GM12892 (cell line): ENCODE measurements around the gene L3MBTL1.

Experiments used
- DNase-seq: peaks from one replicate; pipeline ENCODE4 v3.0.0; 2011; ENCODE audit not compliant: insufficient read length
- FAIRE-seq: peaks from 2 replicates; lab custom pipeline; 2011; peaks lifted over from hg19 to GRCh38; lab: Jason Lieb, UNC
- POLR2A ChIP-seq: IDR thresholded peaks from 2 replicates; pipeline ENCODE4 v1.6.1; 2011; ENCODE audit warnings: low read depth, low read length, control low read depth
- POLR2AphosphoS5 ChIP-seq: IDR thresholded peaks from 2 replicates; pipeline ENCODE4 v1.6.1; 2011; ENCODE audit warnings: low read depth, low read length, control low read depth
- TAF1 ChIP-seq: IDR thresholded peaks from 2 replicates; pipeline ENCODE4 v1.6.1; 2011; ENCODE audit warnings: low read depth, mild to moderate bottlenecking, control low read depth, low read length, borderline replicate concordance

Gene L3MBTL1

GRCh38 chr20:43511879-43512278 lies 4.4 kb downstream of the L3MBTL1 start:
- TF ChIP-seq POLR2A (no peak), TAF1 (no peak), POLR2AphosphoS5 (no peak)
- DNase-seq (no peak), FAIRE-seq (no peak)

GRCh38 chr20:43513372-43513930 lies 6.0 kb downstream of the L3MBTL1 start:
- DNase-seq (no peak), FAIRE-seq (no peak)
- TF ChIP-seq POLR2AphosphoS5, result no peak
- no peak for TF ChIP-seq TAF1
- no peak for TF ChIP-seq POLR2A

GRCh38 chr20:43513931-43514647 lies 6.6 kb downstream of the L3MBTL1 start:
- peak; percentile 90 for DNase-seq
- TF ChIP-seq POLR2A (peak; percentile 65; the same call in 1 of the 2 replicates), TAF1 (peak; percentile 19; the same call in 1 of the 2 replicates), POLR2AphosphoS5 (peak; percentile 68)
- peak; percentile 30 for FAIRE-seq

- no peak for FAIRE-seq
- TF ChIP-seq POLR2AphosphoS5, result no peak
- DNase-seq, result no peak
These were observed 7.1 kb downstream of the L3MBTL1 start for GRCh38 chr20:43514648-43514999.

GRCh38 chr20:43515628-43516027 lies 8.1 kb downstream of the L3MBTL1 start:
- TF ChIP-seq POLR2A (no peak), TAF1 (no peak), POLR2AphosphoS5 (no peak)
- no peak for DNase-seq
- no peak for FAIRE-seq

- FAIRE-seq (no peak), DNase-seq (no peak)
- TF ChIP-seq POLR2A (no peak), TAF1 (no peak), POLR2AphosphoS5 (no peak)
These were observed 8.8 kb downstream of the L3MBTL1 start for GRCh38 chr20:43516251-43516824.

GRCh38 chr20:43520074-43520630 lies 12.7 kb downstream of the L3MBTL1 start:
- TF ChIP-seq POLR2AphosphoS5, result no peak
- no peak for TF ChIP-seq POLR2A
- TF ChIP-seq TAF1, result no peak
- FAIRE-seq (no peak), DNase-seq (no peak)

- FAIRE-seq (no peak), DNase-seq (no peak)
- TF ChIP-seq POLR2A (no peak), TAF1 (no peak), POLR2AphosphoS5 (no peak)
These were observed 17.5 kb downstream of the L3MBTL1 start for GRCh38 chr20:43525021-43525420.

GRCh38 chr20:43528258-43528875 lies 20.9 kb downstream of the L3MBTL1 start:
- DNase-seq, result no peak
- FAIRE-seq, result no peak
- TF ChIP-seq POLR2A (no peak), POLR2AphosphoS5 (no peak), TAF1 (no peak)

GRCh38 chr20:43529051-43529450 lies 21.6 kb downstream of the L3MBTL1 start:
- TF ChIP-seq POLR2AphosphoS5, result no peak
- TF ChIP-seq TAF1, result no peak
- no peak for TF ChIP-seq POLR2A
- FAIRE-seq, result no peak
- no peak for DNase-seq

- DNase-seq (no peak), FAIRE-seq (no peak)
- TF ChIP-seq TAF1 (no peak), POLR2A (no peak), POLR2AphosphoS5 (no peak)
These were observed 22.1 kb downstream of the L3MBTL1 start for GRCh38 chr20:43529457-43530153.
